ENCODE results near the gene TCP11.
A peak's percentile ranks its signal among the peaks of the same experiment; 100 is the strongest.

TCP11 gene

DNA sequence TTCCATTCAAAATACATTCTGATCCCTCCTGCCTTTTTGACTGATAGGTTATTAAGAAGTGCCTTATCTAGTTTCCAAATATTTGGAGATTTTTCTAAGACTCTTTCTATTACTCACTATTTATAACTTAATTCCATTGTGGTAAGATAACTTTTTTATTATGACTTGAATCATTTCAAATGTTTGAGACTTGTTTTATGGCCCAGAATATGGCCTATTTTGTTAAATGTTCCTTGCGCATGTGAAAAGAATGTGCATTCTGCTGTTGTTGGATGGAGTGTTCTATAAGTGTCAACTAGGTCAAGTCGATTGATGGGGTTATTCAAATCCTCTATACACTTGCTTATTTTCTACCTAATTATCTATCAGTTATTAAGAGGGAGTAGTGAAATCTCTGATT is 13.1 kb upstream of the TCP11 start:
- no peaks in the 10 kb centered on the region for H3K36me3 ChIP-seq
- H3K27ac ChIP-seq: peak overlapping the region; percentile 33 to 47
- TF ChIP-seq, protein P1, sequence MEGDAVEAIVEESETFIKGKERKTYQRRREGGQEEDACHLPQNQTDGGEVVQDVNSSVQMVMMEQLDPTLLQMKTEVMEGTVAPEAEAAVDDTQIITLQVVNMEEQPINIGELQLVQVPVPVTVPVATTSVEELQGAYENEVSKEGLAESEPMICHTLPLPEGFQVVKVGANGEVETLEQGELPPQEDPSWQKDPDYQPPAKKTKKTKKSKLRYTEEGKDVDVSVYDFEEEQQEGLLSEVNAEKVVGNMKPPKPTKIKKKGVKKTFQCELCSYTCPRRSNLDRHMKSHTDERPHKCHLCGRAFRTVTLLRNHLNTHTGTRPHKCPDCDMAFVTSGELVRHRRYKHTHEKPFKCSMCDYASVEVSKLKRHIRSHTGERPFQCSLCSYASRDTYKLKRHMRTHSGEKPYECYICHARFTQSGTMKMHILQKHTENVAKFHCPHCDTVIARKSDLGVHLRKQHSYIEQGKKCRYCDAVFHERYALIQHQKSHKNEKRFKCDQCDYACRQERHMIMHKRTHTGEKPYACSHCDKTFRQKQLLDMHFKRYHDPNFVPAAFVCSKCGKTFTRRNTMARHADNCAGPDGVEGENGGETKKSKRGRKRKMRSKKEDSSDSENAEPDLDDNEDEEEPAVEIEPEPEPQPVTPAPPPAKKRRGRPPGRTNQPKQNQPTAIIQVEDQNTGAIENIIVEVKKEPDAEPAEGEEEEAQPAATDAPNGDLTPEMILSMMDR (IDR thresholded peaks at IDR 0.05): no peak
- DNase-seq: no peak
- intact Hi-C loops (cut with DNase I; ENCODE audit: low total_unique reads): no loop called here
- no peak overlapping the region for H3K4me3 ChIP-seq
- H3K9me3 ChIP-seq: no peaks in the 10 kb centered on the region
- H3K4me1 ChIP-seq: peaks cover 0 to 33% (median 7%) of the 10 kb centered on the region in 4 donors
- H3K27me3 ChIP-seq: no peaks in the 10 kb centered on the region

DNA sequence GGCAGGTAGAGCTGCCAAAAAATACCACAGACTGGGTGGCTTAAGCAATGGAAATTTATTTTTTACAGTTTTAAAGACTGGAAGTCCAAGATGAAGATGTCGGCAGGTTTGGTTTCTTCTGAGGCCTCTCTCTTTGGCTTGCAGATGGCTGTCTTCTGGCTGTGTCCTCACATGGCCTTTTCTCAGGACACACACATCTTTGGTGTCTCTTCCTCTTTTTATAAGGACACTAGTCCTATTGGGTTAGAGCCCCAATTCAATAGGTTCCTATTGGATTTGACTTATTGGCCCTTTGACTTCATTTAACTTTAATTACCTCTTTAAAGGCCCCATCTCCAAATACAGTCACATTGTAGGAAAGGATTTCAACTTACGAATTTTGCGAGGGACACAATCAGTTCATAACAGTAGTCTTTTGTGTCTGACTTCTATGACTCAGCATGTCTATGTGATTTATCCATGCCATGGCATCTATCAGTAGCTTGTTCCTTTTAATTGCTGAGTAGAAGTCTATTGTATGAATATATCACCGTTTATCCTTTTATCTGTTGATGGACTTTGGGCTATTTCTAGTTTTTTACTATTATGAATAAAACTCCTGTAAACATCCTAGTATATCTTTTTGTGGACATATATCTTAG is 11.0 kb upstream of the TCP11 start:
- TF ChIP-seq, protein P1 (IDR thresholded peaks at IDR 0.05): no peak
- peak overlapping the region in 1 of 2 donors; percentile 38 for H3K27ac ChIP-seq
- no peak for DNase-seq
- peaks cover 0 to 50% (median 16%) of the 10 kb centered on the region in 4 donors for H3K4me1 ChIP-seq
- no peaks in the 10 kb centered on the region for H3K27me3 ChIP-seq
- no peaks in the 10 kb centered on the region for H3K36me3 ChIP-seq
- intact Hi-C loops (cut with DNase I; ENCODE audit: low total_unique reads): no loop called here
- H3K9me3 ChIP-seq: no peaks in the 10 kb centered on the region
- H3K4me3 ChIP-seq: no peak overlapping the region

GRCh38 chr6:35151466-35151865 is 10.3 kb upstream of the TCP11 start:
- H3K27me3 ChIP-seq: no peaks in the 10 kb centered on the region
- H3K27ac ChIP-seq: peak overlapping the region in 1 of 2 donors; percentile 38
- no peaks in the 10 kb centered on the region for H3K36me3 ChIP-seq
- H3K9me3 ChIP-seq: no peaks in the 10 kb centered on the region
- intact Hi-C loops (cut with DNase I; ENCODE audit: low total_unique reads): no loop called here
- TF ChIP-seq, protein P1 (IDR thresholded peaks at IDR 0.05): no peak
- peaks cover 0 to 57% (median 21%) of the 10 kb centered on the region in 4 donors for H3K4me1 ChIP-seq
- no peak for DNase-seq
- no peak overlapping the region for H3K4me3 ChIP-seq

GRCh38 chr6:35149891-35150566 is 8.9 kb upstream of the TCP11 start:
- intact Hi-C loops (cut with DNase I; ENCODE audit: low total_unique reads): no loop called here
- Histone ChIP-seq H3K4me3 (no peak overlapping the region), H3K27me3 (no peaks in the 10 kb centered on the region), H3K9me3 (no peaks in the 10 kb centered on the region), H3K27ac (no peak overlapping the region), H3K36me3 (no peaks in the 10 kb centered on the region), H3K4me1 (peaks cover 0 to 54% (median 21%) of the 10 kb centered on the region in 4 donors)
- TF ChIP-seq, protein P1 (IDR thresholded peaks at IDR 0.05): no peak
- DNase-seq: no peak

DNA sequence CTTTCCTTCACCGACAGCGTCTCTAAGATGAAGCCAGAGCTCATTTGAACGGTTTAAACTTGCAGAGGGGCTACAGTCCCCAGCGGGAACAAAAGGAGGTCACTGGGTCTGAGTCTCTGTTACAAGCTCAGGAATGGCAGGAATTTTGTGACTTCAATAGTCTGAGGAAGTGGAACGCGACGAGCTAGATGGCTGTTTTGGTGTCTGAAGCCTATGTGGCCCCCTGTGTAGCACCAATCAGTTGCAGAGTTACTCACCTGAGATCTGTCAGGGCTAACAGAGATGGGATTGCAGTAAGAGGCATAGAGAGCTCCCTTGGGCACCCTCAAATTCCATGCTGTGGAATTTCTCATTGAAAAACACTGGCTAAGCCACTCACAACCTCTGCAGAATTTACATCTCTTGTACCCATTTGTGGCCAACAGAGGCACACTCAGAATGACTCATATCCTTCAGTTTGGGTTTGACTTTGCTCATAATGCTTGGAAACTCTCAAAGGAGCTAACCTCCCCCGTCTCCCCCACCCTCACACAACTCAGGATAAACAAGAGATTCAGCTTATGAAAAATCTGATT is 7.1 kb upstream of the TCP11 start:
- no peaks in the 10 kb centered on the region for H3K9me3 ChIP-seq
- peak overlapping the region; percentile 12 to 44 for H3K27ac ChIP-seq
- intact Hi-C loops (cut with DNase I; ENCODE audit: low total_unique reads): no loop called here
- TF ChIP-seq, protein P1 (IDR thresholded peaks at IDR 0.05): no peak
- no peak for DNase-seq
- no peak overlapping the region for H3K4me3 ChIP-seq
- H3K27me3 ChIP-seq: no peaks in the 10 kb centered on the region
- no peaks in the 10 kb centered on the region for H3K36me3 ChIP-seq
- peaks cover 0 to 39% (median 16%) of the 10 kb centered on the region in 4 donors for H3K4me1 ChIP-seq

Measured in tibial artery (tissue), 4 donors.